CD4-positive, alpha-beta T cell (primary cell): ENCODE measurements around the gene MAP7D2. TPM values are rescaled to one million over a fixed set of nuclear protein-coding genes. Genes with fewer than 3 reads are reported as not detected.

Experiments
- ATAC-seq: fragments of 200-7000 bp; cut with Tn5 transposase; one replicate; pipeline ENCODE4 v1.10.0; 2022; ENCODE audit warnings: mild to moderate bottlenecking; ENCODE audit not compliant: poor library complexity
- CTCF ChIA-PET: fragments of 350-600 bp; sonication (Branson Sonifier 250); formaldehyde crosslinking; loops from one replicate; lab custom pipeline; 2021; ENCODE audit warnings: antibody characterized with exemption, inconsistent platforms; lab: Charles Lee
- POLR2A ChIA-PET: fragments of 350-600 bp; sonication (Branson Sonifier 250); formaldehyde crosslinking; loops from one replicate; lab custom pipeline; 2021; ENCODE audit warnings: antibody characterized with exemption, inconsistent platforms; lab: Charles Lee
- DNase-seq, 14 experiments: peaks; one replicate each; pipeline ENCODE4 v3.0.0-alpha.2; 2013 to 2020; ENCODE audit warnings: mixed read lengths in 2 of 14
- H3K27ac ChIP-seq, 2 donors: one replicate each; pipeline versions ENCODE4 v1.5.1 to v1.7.0; 2013; ENCODE audit warnings: low read length in 2 of 2, low read depth in 1 of 2, mild to moderate bottlenecking in 1 of 2
- H3K27me3 ChIP-seq, 2 experiments: 1 replicate in 1 of 2; 2 replicates in 1 of 2; pipeline versions ENCODE4 v1.6.1 to v1.7.0; 2013; ENCODE audit warnings: low read length in 2 of 2, control low read depth in 1 of 2, mild to moderate bottlenecking in 1 of 2, moderate library complexity in 1 of 2; ENCODE audit not compliant: insufficient read depth in 2 of 2, control insufficient read depth in 1 of 2
- H3K36me3 ChIP-seq: one replicate; pipeline ENCODE4 v1.6.1; 2013; ENCODE audit warnings: low read length, control low read depth; ENCODE audit not compliant: insufficient read depth
- H3K4me1 ChIP-seq: one replicate; pipeline ENCODE4 v1.6.1; 2013; ENCODE audit warnings: low read length, control low read depth; ENCODE audit not compliant: insufficient read depth
- H3K4me3 ChIP-seq: one replicate; pipeline ENCODE4 v1.5.1; 2013; ENCODE audit warnings: mild to moderate bottlenecking, low read length, moderate library complexity
- H3K9me3 ChIP-seq, 2 experiments: 1 replicate in 1 of 2; 2 replicates in 1 of 2; pipeline versions ENCODE4 v1.6.1 to v1.7.0; 2013; ENCODE audit warnings: low read length in 2 of 2, mild to moderate bottlenecking in 2 of 2, control low read depth in 1 of 2, moderate library complexity in 1 of 2; ENCODE audit not compliant: control insufficient read depth in 1 of 2, insufficient read depth in 1 of 2
- H3K27ac Mint-ChIP-seq: one replicate; pipeline ENCODE4 v1.8.0; 2020; ENCODE audit warnings: mixed read lengths
- H3K27me3 Mint-ChIP-seq: one replicate; pipeline ENCODE4 v1.8.0; 2021; ENCODE audit warnings: mixed read lengths
- H3K36me3 Mint-ChIP-seq: one replicate; pipeline ENCODE4 v1.8.0; 2021; ENCODE audit warnings: low read depth, mixed read lengths
- H3K4me1 Mint-ChIP-seq: one replicate; pipeline ENCODE4 v1.8.0; 2021; ENCODE audit warnings: low read depth, mixed read lengths
- H3K4me3 Mint-ChIP-seq: one replicate; pipeline ENCODE4 v1.8.0; 2020; ENCODE audit warnings: mild to moderate bottlenecking, mixed read lengths
- H3K9me3 Mint-ChIP-seq: one replicate; pipeline ENCODE4 v1.8.0; 2020; ENCODE audit warnings: mixed read lengths
- intact Hi-C, 2 experiments: fragments of 100-400 bp; cut with DNase I in 1 of 2; cut with micrococcal nuclease in 1 of 2; formaldehyde crosslinking; loops; one replicate each; pipeline versions ENCODE4 v1.15.1 to v1.9.0; 2023 to 2025; cut with DNase I, micrococcal nuclease
- total RNA-seq, 174 experiments: library from RNA in 2 of 174; stranded (reverse) in 2 of 174; gene quantifications; one replicate each; pipeline ENCODE4 v1.2.3 and lab custom pipeline; 2021 to 2026
- TF ChIP-seq, protein P1 (sequence below): fragments of 200-600 bp; IDR thresholded peaks from one replicate; pipeline ENCODE4 v1.8.0; 2022; ENCODE audit warnings: antibody characterized with exemption, mild to moderate bottlenecking

The MAP7D2 gene
- total RNA-seq, 2 experiments from 2014 or later = 0.11 to 0.17 TPM

DNA sequence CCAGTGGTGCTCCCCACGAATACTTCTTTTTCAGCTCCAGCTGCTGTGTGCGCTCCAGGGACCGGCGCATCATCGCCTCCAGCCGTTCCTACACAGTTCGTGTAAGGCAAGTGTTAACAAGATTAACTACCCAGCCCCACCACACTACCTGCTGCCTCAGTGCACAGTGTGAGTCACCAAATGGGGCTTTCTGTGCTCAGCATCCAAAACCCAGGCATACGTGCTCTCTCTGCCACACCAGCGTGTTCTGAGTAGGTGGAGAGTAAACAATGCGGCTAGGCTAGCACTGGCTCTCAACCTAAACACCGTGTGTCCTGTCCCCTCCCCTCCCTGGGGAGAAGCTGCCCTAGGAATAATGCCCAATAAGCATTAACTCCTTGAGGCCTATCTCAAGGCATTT, 60.0 kb downstream of the MAP7D2 start:
- intact Hi-C loops = no loop called here
- H3K4me3 Mint-ChIP-seq = no peak overlapping the region
- ChIA-PET CTCF (no interaction called here), POLR2A (no interaction called here)
- no peak overlapping the region for H3K27ac Mint-ChIP-seq
- TF ChIP-seq, protein P1, sequence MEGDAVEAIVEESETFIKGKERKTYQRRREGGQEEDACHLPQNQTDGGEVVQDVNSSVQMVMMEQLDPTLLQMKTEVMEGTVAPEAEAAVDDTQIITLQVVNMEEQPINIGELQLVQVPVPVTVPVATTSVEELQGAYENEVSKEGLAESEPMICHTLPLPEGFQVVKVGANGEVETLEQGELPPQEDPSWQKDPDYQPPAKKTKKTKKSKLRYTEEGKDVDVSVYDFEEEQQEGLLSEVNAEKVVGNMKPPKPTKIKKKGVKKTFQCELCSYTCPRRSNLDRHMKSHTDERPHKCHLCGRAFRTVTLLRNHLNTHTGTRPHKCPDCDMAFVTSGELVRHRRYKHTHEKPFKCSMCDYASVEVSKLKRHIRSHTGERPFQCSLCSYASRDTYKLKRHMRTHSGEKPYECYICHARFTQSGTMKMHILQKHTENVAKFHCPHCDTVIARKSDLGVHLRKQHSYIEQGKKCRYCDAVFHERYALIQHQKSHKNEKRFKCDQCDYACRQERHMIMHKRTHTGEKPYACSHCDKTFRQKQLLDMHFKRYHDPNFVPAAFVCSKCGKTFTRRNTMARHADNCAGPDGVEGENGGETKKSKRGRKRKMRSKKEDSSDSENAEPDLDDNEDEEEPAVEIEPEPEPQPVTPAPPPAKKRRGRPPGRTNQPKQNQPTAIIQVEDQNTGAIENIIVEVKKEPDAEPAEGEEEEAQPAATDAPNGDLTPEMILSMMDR = no peak
- no peaks in the 10 kb centered on the region for H3K9me3 ChIP-seq
- H3K27me3 Mint-ChIP-seq = no peaks in the 10 kb centered on the region
- no peaks in the 10 kb centered on the region for H3K4me1 Mint-ChIP-seq
- H3K27me3 ChIP-seq = no peaks in the 10 kb centered on the region
- H3K4me3 ChIP-seq = no peak overlapping the region
- peaks cover 4% of the 10 kb centered on the region for H3K4me1 ChIP-seq
- DNase-seq (no peak), ATAC-seq (no peak)
- H3K9me3 Mint-ChIP-seq = no peaks in the 10 kb centered on the region
- H3K36me3 Mint-ChIP-seq = no peaks in the 10 kb centered on the region
- no peaks in the 10 kb centered on the region for H3K36me3 ChIP-seq
- no peak overlapping the region for H3K27ac ChIP-seq

DNA sequence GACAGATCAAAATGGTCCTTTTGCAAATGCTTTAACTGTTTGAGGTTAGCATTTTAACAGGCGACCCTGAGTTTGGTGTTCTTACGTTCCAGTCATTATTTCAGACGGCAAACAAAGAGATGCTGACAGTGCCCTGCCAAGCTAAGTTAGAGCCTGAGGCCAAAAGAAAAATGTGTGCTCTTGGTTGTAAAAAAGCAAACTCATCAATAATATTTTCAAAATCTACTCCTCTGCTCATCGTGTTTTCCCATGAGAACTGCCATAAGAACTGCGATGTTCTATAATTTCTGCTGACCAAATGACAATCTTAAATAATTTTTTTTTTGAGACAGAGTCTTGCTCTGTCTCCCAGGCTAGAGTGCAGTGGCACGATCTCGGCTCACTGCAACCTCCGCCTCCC, 63.2 kb downstream of the MAP7D2 start:
- Mint-ChIP-seq H3K27ac (no peak overlapping the region), H3K4me1 (no peaks in the 10 kb centered on the region), H3K9me3 (no peaks in the 10 kb centered on the region), H3K27me3 (no peaks in the 10 kb centered on the region), H3K36me3 (no peaks in the 10 kb centered on the region), H3K4me3 (no peak overlapping the region)
- CTCF ChIA-PET = no interaction called here
- H3K36me3 ChIP-seq = no peaks in the 10 kb centered on the region
- H3K27me3 ChIP-seq = no peaks in the 10 kb centered on the region
- no peak overlapping the region for H3K27ac ChIP-seq
- no peak for ATAC-seq
- TF ChIP-seq, protein P1 = no peak
- intact Hi-C loops = no loop called here
- POLR2A ChIA-PET = interaction anchor here (0.6 kb wide), 1 partner anchor 518 kb away, joined by 3 read pairs; no protein-coding TSS in a partner anchor
- DNase-seq = no peak
- H3K4me3 ChIP-seq = no peak overlapping the region
- no peaks in the 10 kb centered on the region for H3K4me1 ChIP-seq
- H3K9me3 ChIP-seq = no peaks in the 10 kb centered on the region

DNA sequence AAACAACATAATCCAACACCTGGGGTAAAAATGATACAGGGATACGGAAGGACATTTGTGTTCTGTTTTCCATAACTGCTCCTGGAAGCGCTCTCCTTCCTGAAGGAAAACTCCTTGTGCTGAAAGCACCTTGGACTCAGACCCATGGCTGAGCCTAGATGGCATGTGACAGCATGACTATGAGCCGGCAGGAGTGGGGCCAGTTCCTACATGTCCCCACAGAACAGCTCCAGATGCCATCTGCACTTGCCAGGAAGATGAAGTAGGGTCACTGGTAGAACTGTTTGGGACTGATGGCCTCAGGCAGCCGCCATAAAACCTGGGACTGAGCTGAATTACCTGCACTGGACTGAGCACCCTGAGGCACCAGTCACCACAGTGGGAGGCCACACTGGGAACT, 69.8 kb downstream of the MAP7D2 start:
- Mint-ChIP-seq H3K4me3 (no peak overlapping the region), H3K9me3 (no peaks in the 10 kb centered on the region), H3K4me1 (no peaks in the 10 kb centered on the region), H3K36me3 (no peaks in the 10 kb centered on the region), H3K27me3 (no peaks in the 10 kb centered on the region), H3K27ac (no peak overlapping the region)
- Histone ChIP-seq H3K4me3 (no peak overlapping the region), H3K4me1 (no peaks in the 10 kb centered on the region), H3K27me3 (no peaks in the 10 kb centered on the region), H3K27ac (no peak overlapping the region), H3K36me3 (no peaks in the 10 kb centered on the region), H3K9me3 (no peaks in the 10 kb centered on the region)
- ChIA-PET CTCF (interaction anchor here (1.5 kb wide), 1 partner anchor 142 kb away, joined by 3 read pairs; no protein-coding TSS in a partner anchor), POLR2A (no interaction called here)
- DNase-seq (no peak), ATAC-seq (no peak)
- intact Hi-C loops = no loop called here
- TF ChIP-seq, protein P1 = no peak
